Measurements from ENCODE around the gene RC3H1. TPM values are rescaled to one million over a fixed set of nuclear protein-coding genes. Genes with fewer than 3 reads are reported as not detected.

Gene RC3H1
- polyA plus RNA-seq, 2 of the 4 experiments (the other 2 are of a cell fraction), result 4.0 to 12.7 TPM

DNA sequence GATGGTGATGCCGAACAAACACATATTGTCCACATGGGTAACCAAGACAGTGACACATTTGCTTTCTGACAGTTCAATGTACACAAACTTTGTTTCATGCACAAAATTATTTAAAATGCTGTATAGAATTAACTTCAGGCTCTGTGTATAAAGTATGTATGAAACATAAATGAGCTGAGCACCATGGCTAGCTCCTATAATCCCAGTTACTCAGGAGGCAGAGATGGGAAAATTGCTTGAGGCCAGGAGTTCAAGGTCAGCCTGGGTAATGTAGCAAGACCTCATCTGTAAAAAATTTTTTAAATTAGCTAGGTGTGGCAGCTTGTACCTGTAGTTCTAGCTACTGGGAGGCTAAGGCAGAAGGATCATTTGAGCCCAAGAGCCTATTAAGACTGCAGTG lies 19.2 kb upstream of the RC3H1 start:
- no peak for ATAC-seq
- FAIRE-seq, result no peak
- no peak overlapping the region for H3K4me3 ChIP-seq
- WGBS (ENCODE audit: missing lambda C conversion rate), result 90% methylated on average over 1 of the region's 1 CpG
- POLR2A ChIA-PET, result no interaction called here
- no peak for DNase-seq (ENCODE audit: low read depth in 1 of 2, low spot score in 1 of 2)
- H3K4me1 ChIP-seq, result peaks cover 4% of the 10 kb centered on the region; the same call in 1 of the 3 replicates
- no peak overlapping the region for H3K27ac ChIP-seq
- H3K4me2 ChIP-seq, result no peak overlapping the region
- TF ChIP-seq ESRRA (IDR thresholded peaks at IDR 0.05; ENCODE audit: borderline replicate concordance, low read length) (no peak), SREBF2 (IDR thresholded peaks at IDR 0.05) (no peak), HOXB5 (CRISPR knock-in tag; IDR thresholded peaks at IDR 0.05) (no peak), GATA3 (IDR thresholded peaks at IDR 0.05; ENCODE audit: borderline replicate concordance) (no peak), TP53 (CRISPR knock-in tag; IDR thresholded peaks at IDR 0.05) (no peak), RAD21 (conservative IDR thresholded peaks at IDR 0.05 in 1 of 2, IDR thresholded peaks at IDR 0.05 in 1 of 2) (no peak), EP300 (IDR thresholded peaks at IDR 0.05) (no peak), HOXB13 (CRISPR knock-in tag; IDR thresholded peaks at IDR 0.05; ENCODE audit: low read depth) (no peak), HDAC2 (IDR thresholded peaks at IDR 0.05) (no peak), FOSB (CRISPR knock-in tag; IDR thresholded peaks at IDR 0.05) (no peak), KDM1A (IDR thresholded peaks at IDR 0.05; ENCODE audit: low read depth) (no peak)
- TF ChIP-seq, protein P1, sequence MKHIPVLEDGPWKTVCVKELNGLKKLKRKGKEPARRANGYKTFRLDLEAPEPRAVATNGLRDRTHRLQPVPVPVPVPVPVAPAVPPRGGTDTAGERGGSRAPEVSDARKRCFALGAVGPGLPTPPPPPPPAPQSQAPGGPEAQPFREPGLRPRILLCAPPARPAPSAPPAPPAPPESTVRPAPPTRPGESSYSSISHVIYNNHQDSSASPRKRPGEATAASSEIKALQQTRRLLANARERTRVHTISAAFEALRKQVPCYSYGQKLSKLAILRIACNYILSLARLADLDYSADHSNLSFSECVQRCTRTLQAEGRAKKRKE (CRISPR knock-in tag; IDR thresholded peaks at IDR 0.05; ENCODE audit: low read depth), result no peak
- TF ChIP-seq, protein P2, sequence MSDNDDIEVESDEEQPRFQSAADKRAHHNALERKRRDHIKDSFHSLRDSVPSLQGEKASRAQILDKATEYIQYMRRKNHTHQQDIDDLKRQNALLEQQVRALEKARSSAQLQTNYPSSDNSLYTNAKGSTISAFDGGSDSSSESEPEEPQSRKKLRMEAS (IDR thresholded peaks at IDR 0.05), result no peak
- TF ChIP-seq, protein P3, sequence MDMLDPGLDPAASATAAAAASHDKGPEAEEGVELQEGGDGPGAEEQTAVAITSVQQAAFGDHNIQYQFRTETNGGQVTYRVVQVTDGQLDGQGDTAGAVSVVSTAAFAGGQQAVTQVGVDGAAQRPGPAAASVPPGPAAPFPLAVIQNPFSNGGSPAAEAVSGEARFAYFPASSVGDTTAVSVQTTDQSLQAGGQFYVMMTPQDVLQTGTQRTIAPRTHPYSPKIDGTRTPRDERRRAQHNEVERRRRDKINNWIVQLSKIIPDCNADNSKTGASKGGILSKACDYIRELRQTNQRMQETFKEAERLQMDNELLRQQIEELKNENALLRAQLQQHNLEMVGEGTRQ (IDR thresholded peaks at IDR 0.05), result no peak
- no peaks in the 10 kb centered on the region for H3K9me3 ChIP-seq
- CTCF ChIA-PET, result no interaction called here

DNA sequence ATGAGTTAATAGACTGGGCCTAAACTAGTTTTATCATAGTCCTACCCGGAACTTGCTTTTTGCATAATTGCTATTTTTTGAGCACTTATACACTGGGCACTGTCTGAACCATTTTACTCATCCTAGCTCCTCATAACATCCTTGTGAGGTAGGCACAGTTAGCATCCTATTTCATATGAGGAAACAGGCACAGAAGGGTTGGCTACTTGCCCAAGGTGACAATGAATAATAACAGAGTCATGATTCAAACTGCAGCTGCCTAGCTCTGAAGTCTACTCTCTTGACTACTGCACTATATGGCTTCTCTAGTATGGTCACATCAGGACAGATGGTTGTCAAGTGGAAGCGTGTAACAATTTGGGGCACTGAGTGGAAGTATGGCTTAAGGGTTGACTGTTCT lies 18.2 kb upstream of the RC3H1 start:
- DNase-seq (ENCODE audit: low read depth in 1 of 2, low spot score in 1 of 2) (peak in 1 of 2 experiments; percentile 63), FAIRE-seq (no peak), ATAC-seq (peak; percentile 78 to 93)
- ChIA-PET POLR2A (interaction anchor here (1.6 kb wide), 1 partner anchor 18 kb away, joined by 12 read pairs; the partner anchor contains the start of gene RC3H1), CTCF (interaction anchor here (0.7 to 1.0 kb wide), 2 partner anchors 9 to 34 kb away, joined by 3 read pairs; no protein-coding TSS in a partner anchor)
- Histone ChIP-seq H3K4me3 (no peak overlapping the region), H3K27ac (no peak overlapping the region), H3K9me3 (no peaks in the 10 kb centered on the region), H3K4me1 (peaks cover 4% of the 10 kb centered on the region; the same call in 1 of the 3 replicates), H3K4me2 (no peak overlapping the region)
- WGBS (ENCODE audit: missing lambda C conversion rate), result 84% methylated on average over 2 of the region's 2 CpGs
- TF ChIP-seq, protein P4, sequence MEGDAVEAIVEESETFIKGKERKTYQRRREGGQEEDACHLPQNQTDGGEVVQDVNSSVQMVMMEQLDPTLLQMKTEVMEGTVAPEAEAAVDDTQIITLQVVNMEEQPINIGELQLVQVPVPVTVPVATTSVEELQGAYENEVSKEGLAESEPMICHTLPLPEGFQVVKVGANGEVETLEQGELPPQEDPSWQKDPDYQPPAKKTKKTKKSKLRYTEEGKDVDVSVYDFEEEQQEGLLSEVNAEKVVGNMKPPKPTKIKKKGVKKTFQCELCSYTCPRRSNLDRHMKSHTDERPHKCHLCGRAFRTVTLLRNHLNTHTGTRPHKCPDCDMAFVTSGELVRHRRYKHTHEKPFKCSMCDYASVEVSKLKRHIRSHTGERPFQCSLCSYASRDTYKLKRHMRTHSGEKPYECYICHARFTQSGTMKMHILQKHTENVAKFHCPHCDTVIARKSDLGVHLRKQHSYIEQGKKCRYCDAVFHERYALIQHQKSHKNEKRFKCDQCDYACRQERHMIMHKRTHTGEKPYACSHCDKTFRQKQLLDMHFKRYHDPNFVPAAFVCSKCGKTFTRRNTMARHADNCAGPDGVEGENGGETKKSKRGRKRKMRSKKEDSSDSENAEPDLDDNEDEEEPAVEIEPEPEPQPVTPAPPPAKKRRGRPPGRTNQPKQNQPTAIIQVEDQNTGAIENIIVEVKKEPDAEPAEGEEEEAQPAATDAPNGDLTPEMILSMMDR (IDR thresholded peaks at IDR 0.05), result no peak
- TF ChIP-seq MAFK (IDR thresholded peaks at IDR 0.05; ENCODE audit: partially characterized antibody), result peak; percentile 42

DNA sequence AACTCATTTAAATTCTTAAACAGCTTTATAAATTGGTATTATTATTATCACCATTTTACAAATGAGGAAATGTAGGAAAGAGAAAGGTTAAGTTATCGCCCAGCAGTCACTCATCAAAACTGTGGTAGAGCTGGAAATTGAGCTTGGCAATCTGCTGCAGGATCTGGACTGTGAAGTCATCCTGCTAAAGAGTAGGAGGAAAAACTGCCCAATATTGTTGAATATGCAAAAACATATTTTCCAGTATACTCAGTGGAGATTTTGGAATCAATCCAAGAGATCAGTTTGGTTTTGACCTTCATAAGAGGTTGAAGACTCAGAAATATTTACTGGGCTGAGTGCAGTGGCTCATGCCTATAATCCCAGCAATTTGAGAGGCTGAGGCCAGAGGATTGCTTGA lies 16.9 kb upstream of the RC3H1 start:
- ATAC-seq, result no peak
- no peak for DNase-seq (ENCODE audit: low read depth in 1 of 2, low spot score in 1 of 2)

More for the DNA sequence above, 16.9 kb upstream of the RC3H1 start:
- Histone ChIP-seq H3K27ac (no peak overlapping the region), H3K4me2 (no peak overlapping the region), H3K9me3 (no peaks in the 10 kb centered on the region), H3K4me1 (peaks cover 4% of the 10 kb centered on the region; the same call in 1 of the 3 replicates), H3K4me3 (no peak overlapping the region)
- 89% methylated on average over 1 of the region's 1 CpG for WGBS (ENCODE audit: missing lambda C conversion rate)
- ChIA-PET POLR2A (no interaction called here), CTCF (interaction anchor here (0.6 kb wide), 1 partner anchor 60 kb away, joined by 3 read pairs; no protein-coding TSS in a partner anchor)
- FAIRE-seq, result no peak
- no peak for TF ChIP-seq RARB (CRISPR knock-in tag; IDR thresholded peaks at IDR 0.05)
- TF ChIP-seq ZSCAN20 (CRISPR knock-in tag; IDR thresholded peaks at IDR 0.05), result no peak
- TF ChIP-seq, protein P5, sequence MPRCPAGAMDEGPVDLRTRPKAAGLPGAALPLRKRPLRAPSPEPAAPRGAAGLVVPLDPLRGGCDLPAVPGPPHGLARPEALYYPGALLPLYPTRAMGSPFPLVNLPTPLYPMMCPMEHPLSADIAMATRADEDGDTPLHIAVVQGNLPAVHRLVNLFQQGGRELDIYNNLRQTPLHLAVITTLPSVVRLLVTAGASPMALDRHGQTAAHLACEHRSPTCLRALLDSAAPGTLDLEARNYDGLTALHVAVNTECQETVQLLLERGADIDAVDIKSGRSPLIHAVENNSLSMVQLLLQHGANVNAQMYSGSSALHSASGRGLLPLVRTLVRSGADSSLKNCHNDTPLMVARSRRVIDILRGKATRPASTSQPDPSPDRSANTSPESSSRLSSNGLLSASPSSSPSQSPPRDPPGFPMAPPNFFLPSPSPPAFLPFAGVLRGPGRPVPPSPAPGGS (IDR thresholded peaks at IDR 0.05), result no peak
- no peak for TF ChIP-seq POLR2A (IDR thresholded peaks at IDR 0.05; ENCODE audit: low read length)
- TF ChIP-seq, protein P3 (IDR thresholded peaks at IDR 0.05), result no peak
- TF ChIP-seq NR3C1 (IDR thresholded peaks at IDR 0.05), result no peak
- no peak for TF ChIP-seq HOXB13 (CRISPR knock-in tag; IDR thresholded peaks at IDR 0.05; ENCODE audit: low read depth)
- no peak for TF ChIP-seq EP300 (IDR thresholded peaks at IDR 0.05)
- TF ChIP-seq, protein P6, sequence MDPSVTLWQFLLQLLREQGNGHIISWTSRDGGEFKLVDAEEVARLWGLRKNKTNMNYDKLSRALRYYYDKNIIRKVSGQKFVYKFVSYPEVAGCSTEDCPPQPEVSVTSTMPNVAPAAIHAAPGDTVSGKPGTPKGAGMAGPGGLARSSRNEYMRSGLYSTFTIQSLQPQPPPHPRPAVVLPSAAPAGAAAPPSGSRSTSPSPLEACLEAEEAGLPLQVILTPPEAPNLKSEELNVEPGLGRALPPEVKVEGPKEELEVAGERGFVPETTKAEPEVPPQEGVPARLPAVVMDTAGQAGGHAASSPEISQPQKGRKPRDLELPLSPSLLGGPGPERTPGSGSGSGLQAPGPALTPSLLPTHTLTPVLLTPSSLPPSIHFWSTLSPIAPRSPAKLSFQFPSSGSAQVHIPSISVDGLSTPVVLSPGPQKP (IDR thresholded peaks at IDR 0.05; ENCODE audit: low read depth, low read length), result no peak
- TF ChIP-seq EHF (CRISPR knock-in tag; IDR thresholded peaks at IDR 0.05), result no peak
- no peak for TF ChIP-seq CHD4 (IDR thresholded peaks at IDR 0.05; ENCODE audit: borderline replicate concordance)
- no peak for TF ChIP-seq HDAC2 (IDR thresholded peaks at IDR 0.05)
- no peak for TF ChIP-seq JUN (IDR thresholded peaks at IDR 0.05)
- no peak for TF ChIP-seq RNF2 (IDR thresholded peaks at IDR 0.05; ENCODE audit: borderline replicate concordance, low read depth)
- no peak for TF ChIP-seq FOSB (CRISPR knock-in tag; IDR thresholded peaks at IDR 0.05)
- no peak for TF ChIP-seq MAFK (IDR thresholded peaks at IDR 0.05; ENCODE audit: partially characterized antibody)
- TF ChIP-seq RFX5 (IDR thresholded peaks at IDR 0.05), result no peak
- TF ChIP-seq BHLHE40 (IDR thresholded peaks at IDR 0.05; ENCODE audit: low read depth, low read length), result no peak
